Measurements from ENCODE around the gene CDKN3.

GRCh38 chr14:54354968-54355641 is 41.7 kb upstream of the CDKN3 start:
- no peak for TF ChIP-seq POLR2A (IDR thresholded peaks at IDR 0.05; ENCODE audit: low read length)
- no peak for TF ChIP-seq GATA1 (IDR thresholded peaks at IDR 0.05; ENCODE audit: low read depth, low read length)
